H1 (cell line): ENCODE data around the gene CAMK2G. TPM values are rescaled to one million over a fixed set of nuclear protein-coding genes. Genes with fewer than 3 reads are reported as not detected.

Experiments used
- CTCF ChIA-PET: fragments of 300-600 bp; sonication (Branson Sonifier 250); formaldehyde crosslinking; loops from one replicate; lab custom pipeline; 2021; ENCODE audit not compliant: partially characterized antibody; lab: Charles Lee
- POLR2A ChIA-PET: fragments of 300-600 bp; sonication (Branson Sonifier 250); formaldehyde crosslinking; loops from one replicate; lab custom pipeline; 2021; ENCODE audit warnings: inconsistent platforms; ENCODE audit not compliant: partially characterized antibody; lab: Charles Lee
- DNase-seq, 2 experiments: peaks; one replicate each; pipeline versions ENCODE4 v3.0.0 to v3.0.0-alpha.2; 2010 to 2022; ENCODE audit warnings: low spot score in 2 of 2, low read depth in 1 of 2, mixed read lengths in 1 of 2
- FAIRE-seq: peaks from 2 replicates; lab custom pipeline; 2011; peaks lifted over from hg19 to GRCh38; lab: Jason Lieb, UNC
- H2AFZ ChIP-seq: 2 replicates; pipeline ENCODE4 v1.8.1; 2012; ENCODE audit warnings: low read length, inconsistent platforms
- H2AK5ac ChIP-seq: 2 replicates; pipeline ENCODE4 v1.6.1; 2013; ENCODE audit warnings: low read depth, low read length
- H2BK120ac ChIP-seq: replicated peaks from 2 replicates; pipeline ENCODE3; 2013; ENCODE audit warnings: low read depth, low read length, inconsistent platforms
- H2BK12ac ChIP-seq: 2 replicates; pipeline ENCODE4 v1.6.1; 2013; ENCODE audit warnings: low read depth, low read length
- H2BK15ac ChIP-seq: 2 replicates; pipeline ENCODE4 v1.6.1; 2013; ENCODE audit warnings: low read length
- H2BK20ac ChIP-seq: 2 replicates; pipeline ENCODE4 v1.6.1; 2013; ENCODE audit warnings: low read length
- H2BK5ac ChIP-seq: 2 replicates; pipeline ENCODE4 v1.6.1; 2013; ENCODE audit warnings: low read depth, low read length
- H3K14ac ChIP-seq: 2 replicates; pipeline ENCODE4 v1.6.1; 2013; ENCODE audit warnings: inconsistent platforms; ENCODE audit not compliant: insufficient read length
- H3K18ac ChIP-seq: 2 replicates; pipeline ENCODE4 v1.6.1; 2013; ENCODE audit warnings: low read length; ENCODE audit errors: extremely low read depth
- H3K23ac ChIP-seq: 2 replicates; pipeline ENCODE4 v1.6.1; 2013; ENCODE audit warnings: inconsistent platforms; ENCODE audit not compliant: insufficient read length
- H3K23me2 ChIP-seq: 2 replicates; pipeline ENCODE4 v1.6.1; 2013; ENCODE audit warnings: low read depth, low read length
- H3K27ac ChIP-seq: 2 replicates; pipeline ENCODE4 v1.6.1; 2011; ENCODE audit warnings: low read depth, low read length, inconsistent platforms
- H3K27me3 ChIP-seq, 4 experiments: replicated peaks in 1 of 4; 1 replicate in 1 of 4; 2 replicates in 3 of 4; pipeline versions ENCODE4 v1.6.1 to v1.8.1; 2011 to 2013; ENCODE audit warnings: low read length in 3 of 4, mild to moderate bottlenecking in 3 of 4, inconsistent platforms in 2 of 4, mixed read lengths in 2 of 4, moderate library complexity in 1 of 4; ENCODE audit not compliant: control insufficient read depth in 3 of 4, insufficient read depth in 3 of 4; ENCODE audit errors: extremely low read depth in 1 of 4
- H3K36me3 ChIP-seq, 4 experiments: 2 replicates each; pipeline versions ENCODE4 v1.6.1 to v1.8.1; 2011 to 2013; ENCODE audit warnings: mild to moderate bottlenecking in 4 of 4, low read length in 3 of 4, moderate library complexity in 2 of 4, control low read depth in 1 of 4, inconsistent platforms in 1 of 4; ENCODE audit not compliant: insufficient read depth in 4 of 4, control insufficient read depth in 2 of 4
- H3K4ac ChIP-seq: replicated peaks from 2 replicates; pipeline ENCODE3; 2013; ENCODE audit warnings: low read length, low read depth, mixed read lengths, inconsistent platforms; ENCODE audit not compliant: insufficient read length
- H3K4me1 ChIP-seq, 4 experiments: replicated peaks in 1 of 4; 1 replicate in 1 of 4; 2 replicates in 3 of 4; pipeline versions ENCODE4 v1.6.1 to v1.8.1; 2011 to 2013; ENCODE audit warnings: low read length in 3 of 4, inconsistent platforms in 2 of 4, mixed read lengths in 1 of 4; ENCODE audit not compliant: insufficient read depth in 4 of 4, control insufficient read depth in 3 of 4
- H3K4me2 ChIP-seq, 2 experiments: 2 replicates each; pipeline versions ENCODE4 v1.6.1 to v1.8.1; 2011 to 2013; ENCODE audit warnings: low read depth in 2 of 2, low read length in 2 of 2, control low read depth in 1 of 2, inconsistent platforms in 1 of 2, mild to moderate bottlenecking in 1 of 2; ENCODE audit not compliant: insufficient read depth in 1 of 2
- H3K4me3 ChIP-seq, 4 experiments: fragments of 200-600, 300-600 bp in 1 of 4; sonication (generic), shearing (Covaris generic), sonication (Bioruptor Twin) in 1 of 4; 2 replicates each; pipeline versions ENCODE4 v1.5.1 to v1.8.1; 2011 to 2016; ENCODE audit warnings: low read length in 4 of 4, low read depth in 3 of 4, control low read depth in 2 of 4, inconsistent platforms in 2 of 4, mild to moderate bottlenecking in 2 of 4, mixed read lengths in 1 of 4, moderate library complexity in 1 of 4; ENCODE audit not compliant: insufficient read depth in 2 of 4; ENCODE audit errors: extremely low read depth in 1 of 4
- H3K56ac ChIP-seq: replicated peaks from 2 replicates; pipeline ENCODE3; 2013; ENCODE audit warnings: low read depth, mild to moderate bottlenecking, mixed read lengths, low read length, inconsistent platforms; ENCODE audit not compliant: insufficient read length
- H3K79me1 ChIP-seq: 2 replicates; pipeline ENCODE4 v1.6.1; 2013; ENCODE audit warnings: low read depth, low read length, control low read depth
- H3K79me2 ChIP-seq, 2 experiments: 2 replicates each; pipeline versions ENCODE4 v1.6.1 to v1.8.1; 2012 to 2013; ENCODE audit warnings: low read length in 2 of 2, mild to moderate bottlenecking in 2 of 2, inconsistent platforms in 1 of 2; ENCODE audit not compliant: insufficient read depth in 2 of 2, control insufficient read depth in 1 of 2
- H3K9ac ChIP-seq, 4 experiments: replicated peaks in 1 of 4; 1 replicate in 1 of 4; 2 replicates in 3 of 4; pipeline versions ENCODE4 v1.6.1 to v1.8.1; 2011 to 2013; ENCODE audit warnings: low read depth in 3 of 4, low read length in 3 of 4, control low read depth in 2 of 4, mild to moderate bottlenecking in 2 of 4, moderate library complexity in 2 of 4, inconsistent platforms in 1 of 4; ENCODE audit errors: extremely low read depth in 1 of 4
- H3K9me3 ChIP-seq, 2 experiments: 2 replicates each; pipeline versions ENCODE4 v1.6.1 to v1.8.1; 2012 to 2013; ENCODE audit warnings: mild to moderate bottlenecking in 2 of 2, moderate library complexity in 2 of 2, control low read depth in 1 of 2, inconsistent platforms in 1 of 2, low read depth in 1 of 2, low read length in 1 of 2, mixed read lengths in 1 of 2; ENCODE audit not compliant: insufficient read depth in 2 of 2
- H4K20me1 ChIP-seq, 2 experiments: replicated peaks in 1 of 2; 2 replicates each; pipeline versions ENCODE3 to v1.8.1; 2011 to 2013; ENCODE audit warnings: inconsistent platforms in 2 of 2, low read length in 2 of 2, mild to moderate bottlenecking in 1 of 2; ENCODE audit not compliant: insufficient read depth in 2 of 2, control insufficient read depth in 1 of 2
- H4K5ac ChIP-seq: 2 replicates; pipeline ENCODE4 v1.6.1; 2013; ENCODE audit warnings: low read length, low read depth, mixed read lengths, inconsistent platforms; ENCODE audit not compliant: insufficient read length
- H4K8ac ChIP-seq: 2 replicates; pipeline ENCODE4 v1.8.0; 2013; ENCODE audit warnings: mild to moderate bottlenecking, moderate library complexity, low read length, inconsistent platforms; ENCODE audit not compliant: insufficient read depth; ENCODE audit errors: extremely low read depth
- H4K91ac ChIP-seq: replicated peaks from 2 replicates; pipeline ENCODE3; 2013; ENCODE audit warnings: low read length, mixed read lengths, inconsistent platforms; ENCODE audit not compliant: insufficient read length
- JUN ChIP-seq: IDR thresholded peaks from 2 replicates; pipeline ENCODE4 v1.6.1; 2011; ENCODE audit warnings: low read depth, mild to moderate bottlenecking, improper control_type of control experiment, low read length
- POLR2AphosphoS5 ChIP-seq: IDR thresholded peaks from 2 replicates; pipeline ENCODE4 v1.6.1; 2011; ENCODE audit warnings: low read depth, low read length
- WGBS, 2 experiments: shearing (Covaris generic) in 1 of 2; methylation state at CpG; one replicate each; pipeline versions ENCODE4 v1.1.6 to v1.1.7; 2013 to 2015; ENCODE audit warnings: low lambda C conversion rate in 2 of 2, mixed read lengths in 2 of 2, inconsistent platforms in 1 of 2, low coverage in 1 of 2, missing lambda C conversion rate in 1 of 2; ENCODE audit not compliant: insufficient replicate concordance in 2 of 2, insufficient coverage in 1 of 2, insufficient read length in 1 of 2; ENCODE audit errors: extremely low coverage in 1 of 2, missing lambda C conversion rate in 1 of 2; 5-methylcytosine and 5-hydroxymethylcytosine counted together
- polyA plus RNA-seq, 7 experiments: library from polyadenylated mRNA; depleted of rRNA in 3 of 7; stranded (reverse) in 5 of 7; unstranded in 2 of 7; fragments of >200 nt in 5 of 7; fragments of 200-250 nt in 2 of 7; gene quantifications; 1 replicate in 5 of 7; 2 replicates in 1 of 7; 4 replicates in 1 of 7; pipeline versions ENCODE4 v1.2.1 to v1.2.3, GENCODE V29; 2011 to 2013; ENCODE audit warnings: missing spikeins in 2 of 7, mixed read lengths in 2 of 7
- total RNA-seq: library from RNA; stranded (reverse); fragmentation: NEBNext Ultra II Directional; extraction: Animal tissue kit (Norgen Biotek cat#: 25700); gene quantifications from 2 replicates; pipeline ENCODE4 v1.2.1, GENCODE V29; 2021

CAMK2G gene
- total and polyA plus RNA-seq, 2 of the 8 experiments (the other 6 are each of a cell fraction or from before 2014, with no cell fraction given) = 28.9 to 31.7 TPM

DNA sequence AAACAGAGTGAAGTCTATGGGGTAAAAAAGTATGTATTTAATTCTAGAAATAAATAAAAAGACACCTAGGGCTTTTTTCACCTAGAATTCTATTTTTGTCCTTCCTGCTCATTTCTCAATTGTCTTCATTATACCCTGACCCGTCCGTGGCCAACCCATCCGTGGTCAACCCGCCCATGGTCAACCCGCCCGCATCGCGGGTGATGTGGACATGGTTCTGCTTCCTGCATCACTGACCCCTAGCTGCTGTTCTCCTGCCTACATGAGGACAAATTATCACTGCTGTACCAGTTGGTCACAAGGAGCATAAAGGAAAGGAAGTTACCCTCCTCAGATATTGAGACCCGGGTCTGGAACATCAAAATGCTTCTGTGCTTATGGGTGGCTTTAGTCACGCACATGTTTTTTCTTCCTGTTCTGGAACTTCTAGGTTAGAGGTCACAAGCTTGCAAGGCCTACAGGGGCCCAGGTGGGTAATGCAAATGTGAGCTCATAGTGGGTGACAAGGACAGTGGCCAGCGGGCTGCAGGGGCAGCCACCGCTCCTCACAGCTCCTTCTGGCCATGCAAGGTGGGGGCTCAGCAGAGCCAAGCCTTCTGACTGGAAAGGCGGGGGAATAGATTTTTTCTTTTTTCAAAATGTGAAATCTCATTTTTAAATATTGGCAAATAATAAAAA is 15.5 kb downstream of the CAMK2G start:
- Histone ChIP-seq H3K4ac (no peak overlapping the region), H4K5ac (no peak overlapping the region), H3K23ac (no peak overlapping the region), H3K36me3 (peaks cover 6 to 22% (median 13%) of the 10 kb centered on the region in 4 experiments; a peak in 4 of 8 replicates), H3K56ac (no peak overlapping the region), H3K4me3 (no peak overlapping the region), H4K8ac (no peak overlapping the region), H2BK20ac (no peak overlapping the region), H2BK12ac (no peak overlapping the region)
- TF ChIP-seq JUN (no peak), POLR2AphosphoS5 (no peak)
- TF ChIP-seq, all 59 proteins: peak for 0
- no peak overlapping the region for H3K4me2 ChIP-seq
- 96% methylated on average over 13 of the region's 13 CpGs; no CpG with 5 or more reads in 1 of the 2 experiments for WGBS, 2 experiments
- H3K27ac ChIP-seq = no peak overlapping the region
- no peak overlapping the region for H3K18ac ChIP-seq
- H2BK5ac ChIP-seq = no peak overlapping the region
- peaks cover 3% of the 10 kb centered on the region; the same call in 1 of the 2 replicates for H3K79me1 ChIP-seq
- peaks cover 0 to 4% of the 10 kb centered on the region in 2 experiments; a peak in 1 of 4 replicates for H3K79me2 ChIP-seq
- H2AK5ac ChIP-seq = no peak overlapping the region
- H2AFZ ChIP-seq = no peak overlapping the region
- ChIA-PET CTCF (interaction anchor here (0.9 to 18.1 kb wide), 9 partner anchors 7 to 39 kb away, joined by 3 to 243 read pairs (median 5); partner anchors contain the start of gene CAMK2G), POLR2A (interaction anchor here (0.6 to 3.3 kb wide), 4 partner anchors 8 to 86 kb away, joined by 3 to 17 read pairs (median 4); a partner anchor contains a TSS)
- DNase-seq (no peak), FAIRE-seq (no peak)
- no peak overlapping the region for H3K9ac ChIP-seq
- H3K9me3 ChIP-seq = no peaks in the 10 kb centered on the region
- no peak overlapping the region for H4K91ac ChIP-seq
- H4K20me1 ChIP-seq = peaks cover 7 to 17% of the 10 kb centered on the region in 2 experiments
- no peak overlapping the region for H3K14ac ChIP-seq
- H2BK120ac ChIP-seq = no peak overlapping the region
- H2BK15ac ChIP-seq = no peak overlapping the region
- no peaks in the 10 kb centered on the region for H3K23me2 ChIP-seq
- peaks cover 0 to 9% (median 3%) of the 10 kb centered on the region in 4 experiments; a peak in 4 of 7 replicates for H3K4me1 ChIP-seq
- no peaks in the 10 kb centered on the region for H3K27me3 ChIP-seq
